IPS-11a (cell line): ENCODE data around the gene PIK3CA.
"Not testable (repeated sequence)": the region's sequence is repeated elsewhere in the genome, so short reads cannot be mapped to it uniquely, and the experiment has no call there.

ENCODE experiments used
- H3K4me3 ChIP-seq: one replicate; pipeline ENCODE4 v1.5.1; 2013; ENCODE audit warnings: low read depth, low read length, control low read depth

PIK3CA gene

GRCh38 chr3:179194931-179195330 is 46.8 kb downstream of the PIK3CA start:
- no peak overlapping the region for H3K4me3 ChIP-seq

- H3K4me3 ChIP-seq: no peak overlapping the region
Measured at GRCh38 chr3:179196098-179196497, 47.9 kb downstream of the PIK3CA start.

GRCh38 chr3:179196700-179197099 is 48.5 kb downstream of the PIK3CA start:
- H3K4me3 ChIP-seq: no peak overlapping the region

GRCh38 chr3:179200790-179201189 is 52.6 kb downstream of the PIK3CA start:
- no peak overlapping the region for H3K4me3 ChIP-seq

GRCh38 chr3:179215550-179215949 is 67.4 kb downstream of the PIK3CA start:
- H3K4me3 ChIP-seq: not testable (repeated sequence)

- H3K4me3 ChIP-seq: not testable (repeated sequence)
Measured at GRCh38 chr3:179218213-179218612, 70.1 kb downstream of the PIK3CA start.

GRCh38 chr3:179223548-179223947 is 75.4 kb downstream of the PIK3CA start:
- H3K4me3 ChIP-seq: no peak overlapping the region

GRCh38 chr3:179224584-179224983 is 76.4 kb downstream of the PIK3CA start:
- H3K4me3 ChIP-seq: no peak overlapping the region

- H3K4me3 ChIP-seq: no peak overlapping the region
Measured at GRCh38 chr3:179227349-179227748, 79.2 kb downstream of the PIK3CA start.

- no peak overlapping the region for H3K4me3 ChIP-seq
Measured at GRCh38 chr3:179229177-179229576, 81.0 kb downstream of the PIK3CA start.

- H3K4me3 ChIP-seq: no peak overlapping the region
Measured at GRCh38 chr3:179233043-179233442, 84.9 kb downstream of the PIK3CA start.

- no peak overlapping the region for H3K4me3 ChIP-seq
Measured at GRCh38 chr3:179234199-179234598, 86.0 kb downstream of the PIK3CA start.

GRCh38 chr3:179236669-179237301 is 88.6 kb downstream of the PIK3CA start:
- H3K4me3 ChIP-seq: no peak overlapping the region

GRCh38 chr3:179240299-179240698 is 92.1 kb downstream of the PIK3CA start:
- not testable (repeated sequence) for H3K4me3 ChIP-seq

- H3K4me3 ChIP-seq: not testable (repeated sequence)
Measured at GRCh38 chr3:179242859-179243258, 94.7 kb downstream of the PIK3CA start.

GRCh38 chr3:179244878-179245277 is 96.7 kb downstream of the PIK3CA start:
- no peak overlapping the region for H3K4me3 ChIP-seq

- no peak overlapping the region for H3K4me3 ChIP-seq
Measured at GRCh38 chr3:179247289-179248015, 99.3 kb downstream of the PIK3CA start.

GRCh38 chr3:179250803-179251476 is 102.8 kb downstream of the PIK3CA start, which contains the start of gene KCNMB3:
KCNMB3 (minus strand) TSS chr3:179251114; CDS start chr3:179250990, 124 bp downstream.
- H3K4me3 ChIP-seq: no peak within 1 kb of the TSS

GRCh38 chr3:179256813-179257212 is 108.7 kb downstream of the PIK3CA start:
- H3K4me3 ChIP-seq: no peak overlapping the region

GRCh38 chr3:179257742-179258141 is 109.6 kb downstream of the PIK3CA start:
- H3K4me3 ChIP-seq: not testable (repeated sequence)

GRCh38 chr3:179258820-179259219 is 110.7 kb downstream of the PIK3CA start:
- no peak overlapping the region for H3K4me3 ChIP-seq
